HG03095 (cell line): ENCODE results near the gene FASLG.
"Not testable (repeated sequence)": the region's sequence is repeated elsewhere in the genome, so short reads cannot be mapped to it uniquely, and the experiment has no call there.

Experiments used
- ATAC-seq: cut with Tn5 transposase; IDR thresholded peaks from one replicate; pipeline ENCODE4 v1.9.1; 2021; ENCODE audit warnings: moderate library complexity; ENCODE audit not compliant: unreplicated experiment

The FASLG gene

GRCh38 chr1:172679000-172679772 lies 20.3 kb downstream of the FASLG start:
- no peak for ATAC-seq

GRCh38 chr1:172680244-172680643 lies 21.3 kb downstream of the FASLG start:
- no peak for ATAC-seq

GRCh38 chr1:172680733-172681275 lies 21.9 kb downstream of the FASLG start:
- ATAC-seq = no peak

GRCh38 chr1:172682812-172683211 lies 23.9 kb downstream of the FASLG start:
- ATAC-seq = no peak

GRCh38 chr1:172686143-172686542 lies 27.2 kb downstream of the FASLG start:
- no peak for ATAC-seq

- ATAC-seq = not testable (repeated sequence)
Observed at GRCh38 chr1:172688428-172689085, 29.7 kb downstream of the FASLG start.

GRCh38 chr1:172690925-172691324 lies 32.0 kb downstream of the FASLG start:
- ATAC-seq = not testable (repeated sequence)

GRCh38 chr1:172697534-172698002 lies 38.7 kb downstream of the FASLG start:
- ATAC-seq = no peak

GRCh38 chr1:172698224-172698623 lies 39.3 kb downstream of the FASLG start:
- no peak for ATAC-seq

- peak; percentile 78 for ATAC-seq
Observed at GRCh38 chr1:172699111-172699510, 40.2 kb downstream of the FASLG start.

GRCh38 chr1:172699695-172700227 lies 40.9 kb downstream of the FASLG start:
- no peak for ATAC-seq

GRCh38 chr1:172700556-172700955 lies 41.7 kb downstream of the FASLG start:
- no peak for ATAC-seq

- no peak for ATAC-seq
Observed at GRCh38 chr1:172704001-172704400, 45.1 kb downstream of the FASLG start.

GRCh38 chr1:172704420-172705210 lies 45.7 kb downstream of the FASLG start:
- ATAC-seq = no peak

GRCh38 chr1:172708452-172708851 lies 49.5 kb downstream of the FASLG start:
- ATAC-seq = no peak

- no peak for ATAC-seq
Observed at GRCh38 chr1:172711558-172711957, 52.7 kb downstream of the FASLG start.

- no peak for ATAC-seq
Observed at GRCh38 chr1:172713466-172713865, 54.6 kb downstream of the FASLG start.
